GM12873 (cell line): ENCODE data around the gene FAXDC2.

ENCODE experiments used
- CTCF ChIP-seq: IDR thresholded peaks from 2 replicates; pipeline ENCODE4 v1.5.1; 2012; ENCODE audit warnings: low read depth, mild to moderate bottlenecking, moderate library complexity, low read length, control low read depth; ENCODE audit not compliant: insufficient read depth; ENCODE audit errors: missing control alignments

Gene FAXDC2

DNA sequence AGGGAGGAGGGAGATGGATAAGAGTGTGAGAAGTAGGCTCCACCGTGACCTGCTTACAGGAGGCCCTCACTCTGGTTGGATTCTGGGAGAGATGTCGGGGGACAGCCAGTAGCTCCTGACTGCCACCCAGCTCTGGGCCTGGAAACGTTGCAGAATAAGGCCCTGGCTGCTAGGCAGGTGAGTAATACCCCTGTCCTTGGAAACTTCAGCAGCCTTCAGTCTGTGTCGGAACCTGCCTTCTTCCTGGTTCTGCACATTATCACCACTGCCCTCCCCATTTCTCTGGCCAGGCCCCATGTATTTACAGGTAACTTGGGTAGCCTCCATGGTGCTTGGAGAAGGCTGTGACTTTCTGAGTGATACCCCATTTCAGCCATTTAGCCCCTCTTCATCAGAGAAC, 26.8 kb downstream of the FAXDC2 start:
- no peak for TF ChIP-seq CTCF

GRCh38 chr5:154820383-154820782, 30.0 kb downstream of the FAXDC2 start:
- no peak for TF ChIP-seq CTCF

DNA sequence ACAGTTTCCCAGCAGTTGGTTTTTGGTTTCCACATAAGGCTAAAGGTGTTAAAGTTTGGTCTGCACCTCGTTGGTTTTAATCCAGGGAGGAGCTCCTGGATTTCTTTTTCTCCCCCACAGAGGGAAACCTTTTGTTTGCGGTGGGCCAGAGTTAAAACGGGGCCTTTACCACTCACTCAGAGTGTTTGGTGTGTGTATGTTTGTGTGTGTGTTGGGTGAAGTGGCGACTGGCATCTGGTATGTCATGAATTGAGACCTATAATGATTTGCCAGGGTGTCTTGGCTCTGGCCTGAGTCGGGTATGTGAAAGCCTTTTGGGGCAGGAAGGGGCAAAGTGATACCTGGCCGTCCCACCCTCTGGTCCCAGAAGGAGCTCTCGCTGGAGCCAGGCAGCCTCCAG, 30.9 kb downstream of the FAXDC2 start:
- TF ChIP-seq CTCF = no peak

- no peak for TF ChIP-seq CTCF
These were observed 31.8 kb downstream of the FAXDC2 start for GRCh38 chr5:154818471-154819116.

DNA sequence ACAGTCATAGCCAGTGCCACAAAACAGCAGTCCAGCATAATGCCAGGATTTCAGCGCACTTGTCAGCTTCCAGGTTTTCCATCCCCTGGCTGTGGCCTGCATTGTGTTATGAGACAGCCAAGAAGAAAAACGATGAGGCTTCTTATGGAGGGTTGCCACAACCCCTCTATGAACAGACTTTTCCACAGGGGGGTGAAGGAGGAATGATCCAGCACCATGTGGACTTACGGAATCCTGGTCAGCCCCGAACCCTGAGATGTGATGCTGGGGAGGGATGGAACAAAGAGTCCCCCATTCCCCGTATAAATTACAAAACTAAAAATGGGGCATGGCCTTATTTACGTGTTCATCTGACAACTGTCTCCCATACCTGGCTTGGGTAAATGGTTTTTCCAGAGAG, 32.6 kb downstream of the FAXDC2 start:
- TF ChIP-seq CTCF = no peak

DNA sequence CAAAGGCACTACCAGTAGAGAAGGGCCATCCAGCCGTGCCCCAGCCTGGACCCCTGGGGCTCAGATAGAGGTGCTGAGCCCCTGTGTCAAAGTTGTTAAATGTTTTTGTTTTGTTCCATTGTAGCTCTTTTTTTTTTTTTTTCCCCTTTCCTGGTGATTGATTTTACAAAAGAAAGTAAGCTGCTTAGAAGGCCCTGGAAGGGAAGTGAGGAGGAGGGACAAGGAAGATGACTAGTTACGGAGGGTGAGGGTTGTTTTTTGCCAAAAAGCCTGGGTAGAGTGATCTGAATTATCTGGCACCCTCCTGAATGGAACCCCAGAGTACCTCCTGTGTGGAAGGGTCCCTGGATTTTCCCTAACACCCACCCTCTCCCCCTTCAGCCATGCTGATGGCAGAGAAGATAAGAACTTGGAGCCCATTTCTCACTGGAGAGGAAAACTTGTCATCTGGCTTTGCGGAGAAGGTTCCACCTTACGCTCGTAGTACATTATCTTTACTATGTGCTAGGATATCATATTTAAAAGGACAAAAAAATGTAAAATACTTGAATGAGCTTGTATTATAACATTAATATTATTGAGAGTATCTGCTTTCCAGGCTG, 33.4 kb downstream of the FAXDC2 start:
- no peak for TF ChIP-seq CTCF

- TF ChIP-seq CTCF = no peak
These were observed 34.6 kb downstream of the FAXDC2 start for GRCh38 chr5:154815684-154816247.
